ENCODE results near the gene EYA2. TPM values are rescaled to one million over a fixed set of nuclear protein-coding genes. Genes with fewer than 3 reads are reported as not detected.

The EYA2 gene
- total RNA-seq, 1 experiment from 2014 or later, result not detected

DNA sequence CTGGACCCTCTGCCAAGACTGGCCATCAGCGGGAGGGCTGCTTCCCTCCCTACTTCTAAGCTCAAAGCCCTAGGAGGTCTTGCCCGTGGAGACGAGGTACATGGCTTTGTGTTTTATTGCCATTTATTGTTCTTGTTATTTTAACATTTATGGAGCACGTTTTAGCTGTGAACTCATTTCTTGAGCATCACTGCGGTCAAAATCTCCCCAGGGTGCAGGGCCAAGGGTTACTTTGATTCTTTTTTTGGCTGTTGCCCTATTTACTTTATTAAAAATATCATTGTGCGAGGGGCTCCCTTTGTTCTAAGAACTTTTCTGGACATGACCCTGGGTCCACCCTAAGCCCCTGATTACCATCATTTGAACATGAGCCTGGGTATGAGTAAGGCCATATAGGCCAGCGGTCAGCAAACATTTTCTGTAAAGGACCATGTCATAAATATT lies 51.6 kb downstream of the EYA2 start:
- Histone ChIP-seq H3K27ac (ENCODE audit: low read depth, low read length, poor library complexity, severe bottlenecking) (no peak overlapping the region), H3K36me3 (ENCODE audit: insufficient read depth, low read length, poor library complexity, severe bottlenecking) (no peaks in the 10 kb centered on the region), H3K4me1 (ENCODE audit: insufficient read depth, low read length, poor library complexity, severe bottlenecking) (no peaks in the 10 kb centered on the region), H3K27me3 (replicated peaks; ENCODE audit: insufficient read depth, low read depth, low read length, poor library complexity) (no peaks in the 10 kb centered on the region), H3K4me3 (ENCODE audit: low read depth, low read length, poor library complexity, severe bottlenecking) (no peak overlapping the region), H3K9me3 (ENCODE audit: low read depth, low read length, poor library complexity, severe bottlenecking) (no peaks in the 10 kb centered on the region)
- intact Hi-C loops (cut with micrococcal nuclease; ENCODE audit: unreplicated experiment), result no loop called here
- no TSS peak for BruUV-seq (replicated peaks)
- CTCF ChIA-PET, result no interaction called here
- TF ChIP-seq, protein P1, sequence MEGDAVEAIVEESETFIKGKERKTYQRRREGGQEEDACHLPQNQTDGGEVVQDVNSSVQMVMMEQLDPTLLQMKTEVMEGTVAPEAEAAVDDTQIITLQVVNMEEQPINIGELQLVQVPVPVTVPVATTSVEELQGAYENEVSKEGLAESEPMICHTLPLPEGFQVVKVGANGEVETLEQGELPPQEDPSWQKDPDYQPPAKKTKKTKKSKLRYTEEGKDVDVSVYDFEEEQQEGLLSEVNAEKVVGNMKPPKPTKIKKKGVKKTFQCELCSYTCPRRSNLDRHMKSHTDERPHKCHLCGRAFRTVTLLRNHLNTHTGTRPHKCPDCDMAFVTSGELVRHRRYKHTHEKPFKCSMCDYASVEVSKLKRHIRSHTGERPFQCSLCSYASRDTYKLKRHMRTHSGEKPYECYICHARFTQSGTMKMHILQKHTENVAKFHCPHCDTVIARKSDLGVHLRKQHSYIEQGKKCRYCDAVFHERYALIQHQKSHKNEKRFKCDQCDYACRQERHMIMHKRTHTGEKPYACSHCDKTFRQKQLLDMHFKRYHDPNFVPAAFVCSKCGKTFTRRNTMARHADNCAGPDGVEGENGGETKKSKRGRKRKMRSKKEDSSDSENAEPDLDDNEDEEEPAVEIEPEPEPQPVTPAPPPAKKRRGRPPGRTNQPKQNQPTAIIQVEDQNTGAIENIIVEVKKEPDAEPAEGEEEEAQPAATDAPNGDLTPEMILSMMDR (conservative IDR thresholded peaks at IDR 0.05; ENCODE audit: low read depth, low read length), result no peak
- TF ChIP-seq EZH2 (IDR thresholded peaks at IDR 0.05; ENCODE audit: borderline replicate concordance, low read depth, low read length, poor library complexity, severe bottlenecking), result no peak
- POLR2A ChIA-PET (ENCODE audit: low non-redundant PET), result no interaction called here
- no peak for DNase-seq (ENCODE audit: low spot score)

DNA sequence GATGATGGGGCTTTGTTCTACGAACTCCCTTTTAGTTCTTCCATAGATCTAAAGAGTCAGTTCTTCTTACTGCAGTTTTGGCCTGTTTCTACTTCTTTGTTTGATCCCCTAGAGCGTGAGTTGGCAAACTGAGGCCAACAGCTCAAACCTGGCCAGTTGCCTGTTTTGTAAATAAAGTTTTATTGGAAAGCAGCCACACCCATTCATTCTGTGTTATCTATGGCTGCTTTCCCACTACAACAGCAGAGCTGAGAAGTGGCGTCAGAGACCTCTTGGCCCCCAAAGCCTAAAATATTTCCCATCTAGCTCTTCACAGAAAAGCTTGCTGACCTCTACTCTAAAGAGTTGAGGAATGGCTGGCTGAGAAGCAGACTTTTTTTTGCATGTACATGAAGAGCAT lies 52.2 kb downstream of the EYA2 start:
- intact Hi-C loops (cut with micrococcal nuclease; ENCODE audit: unreplicated experiment), result no loop called here
- H3K9me3 ChIP-seq (ENCODE audit: low read depth, low read length, poor library complexity, severe bottlenecking), result no peaks in the 10 kb centered on the region
- POLR2A ChIA-PET (ENCODE audit: low non-redundant PET), result no interaction called here
- H3K36me3 ChIP-seq (ENCODE audit: insufficient read depth, low read length, poor library complexity, severe bottlenecking), result no peaks in the 10 kb centered on the region
- TF ChIP-seq, protein P1 (conservative IDR thresholded peaks at IDR 0.05; ENCODE audit: low read depth, low read length), result no peak
- TF ChIP-seq EZH2 (IDR thresholded peaks at IDR 0.05; ENCODE audit: borderline replicate concordance, low read depth, low read length, poor library complexity, severe bottlenecking), result no peak
- H3K27me3 ChIP-seq (replicated peaks; ENCODE audit: insufficient read depth, low read depth, low read length, poor library complexity), result no peaks in the 10 kb centered on the region
- no peak overlapping the region for H3K27ac ChIP-seq (ENCODE audit: low read depth, low read length, poor library complexity, severe bottlenecking)
- BruUV-seq (replicated peaks), result no TSS peak
- H3K4me1 ChIP-seq (ENCODE audit: insufficient read depth, low read length, poor library complexity, severe bottlenecking), result no peaks in the 10 kb centered on the region
- CTCF ChIA-PET, result interaction anchor here (0.7 kb wide), 1 partner anchor 712 kb away, joined by 6 read pairs; no protein-coding TSS in a partner anchor
- no peak overlapping the region for H3K4me3 ChIP-seq (ENCODE audit: low read depth, low read length, poor library complexity, severe bottlenecking)
- no peak for DNase-seq (ENCODE audit: low spot score)

DNA sequence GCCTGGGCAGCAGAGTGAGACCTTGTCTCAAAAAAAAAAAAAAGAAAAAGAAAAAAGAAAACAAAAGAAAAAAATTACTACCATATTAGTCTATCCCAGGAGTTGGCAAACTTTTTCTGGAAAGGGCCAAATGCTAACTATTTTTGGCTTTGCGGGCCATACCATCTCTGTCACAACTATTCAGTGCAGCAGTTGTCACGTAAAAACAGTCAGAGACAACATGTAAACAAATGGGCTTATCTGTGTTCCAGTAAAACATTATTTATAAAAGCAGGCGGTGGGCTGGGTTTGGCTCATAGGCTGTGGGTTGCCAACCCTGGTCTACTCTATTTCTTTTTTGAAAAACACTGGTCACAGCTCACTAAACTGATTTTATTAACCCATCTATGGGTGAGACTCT lies 53.4 kb downstream of the EYA2 start:
- Histone ChIP-seq H3K36me3 (ENCODE audit: insufficient read depth, low read length, poor library complexity, severe bottlenecking) (no peaks in the 10 kb centered on the region), H3K9me3 (ENCODE audit: low read depth, low read length, poor library complexity, severe bottlenecking) (no peaks in the 10 kb centered on the region), H3K4me3 (ENCODE audit: low read depth, low read length, poor library complexity, severe bottlenecking) (no peak overlapping the region), H3K27me3 (replicated peaks; ENCODE audit: insufficient read depth, low read depth, low read length, poor library complexity) (no peaks in the 10 kb centered on the region), H3K4me1 (ENCODE audit: insufficient read depth, low read length, poor library complexity, severe bottlenecking) (no peaks in the 10 kb centered on the region), H3K27ac (ENCODE audit: low read depth, low read length, poor library complexity, severe bottlenecking) (no peak overlapping the region)
- no TSS peak for BruUV-seq (replicated peaks)
- TF ChIP-seq, protein P1 (conservative IDR thresholded peaks at IDR 0.05; ENCODE audit: low read depth, low read length), result no peak
- TF ChIP-seq EZH2 (IDR thresholded peaks at IDR 0.05; ENCODE audit: borderline replicate concordance, low read depth, low read length, poor library complexity, severe bottlenecking), result no peak
- intact Hi-C loops (cut with micrococcal nuclease; ENCODE audit: unreplicated experiment), result no loop called here
- CTCF ChIA-PET, result no interaction called here
- DNase-seq (ENCODE audit: low spot score), result no peak
- POLR2A ChIA-PET (ENCODE audit: low non-redundant PET), result no interaction called here

Data from A673 (cell line).